ENCODE results near the gene ATP1B4.

The ATP1B4 gene

GRCh38 chrX:120377715-120378114, 15.8 kb downstream of the ATP1B4 start:
- Histone ChIP-seq H3K9ac (ENCODE audit: low read length) (no peak overlapping the region), H3K4me2 (ENCODE audit: low read depth, low read length, poor library complexity, severe bottlenecking) (no peak overlapping the region), H3K27me3 (ENCODE audit: low read length) (no peaks in the 10 kb centered on the region), H3K4me3 (ENCODE audit: insufficient read depth, low read length, poor library complexity, severe bottlenecking) (no peak overlapping the region), H3K27ac (ENCODE audit: low read depth, low read length) (no peak overlapping the region), H3K36me3 (ENCODE audit: low read length) (no peaks in the 10 kb centered on the region), H4K20me1 (ENCODE audit: low read depth, low read length) (no peaks in the 10 kb centered on the region), H3F3A (ENCODE audit: insufficient read depth) (no peaks in the 10 kb centered on the region), H3K9me2 (replicated peaks; ENCODE audit: insufficient read depth, low read length) (no peaks in the 10 kb centered on the region), H2AFZ (ENCODE audit: low read depth, low read length, severe bottlenecking) (no peak overlapping the region), H3K9me3 (ENCODE audit: insufficient read depth, low read length) (no peaks in the 10 kb centered on the region), H3K79me2 (ENCODE audit: insufficient read depth, low read length) (no peaks in the 10 kb centered on the region)
- TF ChIP-seq, protein P1, sequence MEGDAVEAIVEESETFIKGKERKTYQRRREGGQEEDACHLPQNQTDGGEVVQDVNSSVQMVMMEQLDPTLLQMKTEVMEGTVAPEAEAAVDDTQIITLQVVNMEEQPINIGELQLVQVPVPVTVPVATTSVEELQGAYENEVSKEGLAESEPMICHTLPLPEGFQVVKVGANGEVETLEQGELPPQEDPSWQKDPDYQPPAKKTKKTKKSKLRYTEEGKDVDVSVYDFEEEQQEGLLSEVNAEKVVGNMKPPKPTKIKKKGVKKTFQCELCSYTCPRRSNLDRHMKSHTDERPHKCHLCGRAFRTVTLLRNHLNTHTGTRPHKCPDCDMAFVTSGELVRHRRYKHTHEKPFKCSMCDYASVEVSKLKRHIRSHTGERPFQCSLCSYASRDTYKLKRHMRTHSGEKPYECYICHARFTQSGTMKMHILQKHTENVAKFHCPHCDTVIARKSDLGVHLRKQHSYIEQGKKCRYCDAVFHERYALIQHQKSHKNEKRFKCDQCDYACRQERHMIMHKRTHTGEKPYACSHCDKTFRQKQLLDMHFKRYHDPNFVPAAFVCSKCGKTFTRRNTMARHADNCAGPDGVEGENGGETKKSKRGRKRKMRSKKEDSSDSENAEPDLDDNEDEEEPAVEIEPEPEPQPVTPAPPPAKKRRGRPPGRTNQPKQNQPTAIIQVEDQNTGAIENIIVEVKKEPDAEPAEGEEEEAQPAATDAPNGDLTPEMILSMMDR (IDR thresholded peaks at IDR 0.05; ENCODE audit: insufficient read depth, low read length, poor library complexity, severe bottlenecking), result no peak
- TF ChIP-seq EZH2phosphoT487 (conservative IDR thresholded peaks at IDR 0.05; ENCODE audit: low read length), result no peak

GRCh38 chrX:120378570-120378969, 16.7 kb downstream of the ATP1B4 start:
- no peaks in the 10 kb centered on the region for H3K36me3 ChIP-seq (ENCODE audit: low read length)
- no peak overlapping the region for H3K9ac ChIP-seq (ENCODE audit: low read length)
- no peak overlapping the region for H2AFZ ChIP-seq (ENCODE audit: low read depth, low read length, severe bottlenecking)
- no peak overlapping the region for H3K4me3 ChIP-seq (ENCODE audit: insufficient read depth, low read length, poor library complexity, severe bottlenecking)
- H3F3A ChIP-seq (ENCODE audit: insufficient read depth), result no peaks in the 10 kb centered on the region
- TF ChIP-seq, protein P1 (IDR thresholded peaks at IDR 0.05; ENCODE audit: insufficient read depth, low read length, poor library complexity, severe bottlenecking), result no peak
- TF ChIP-seq EZH2phosphoT487 (conservative IDR thresholded peaks at IDR 0.05; ENCODE audit: low read length), result no peak
- H4K20me1 ChIP-seq (ENCODE audit: low read depth, low read length), result no peaks in the 10 kb centered on the region
- H3K9me2 ChIP-seq (replicated peaks; ENCODE audit: insufficient read depth, low read length), result no peaks in the 10 kb centered on the region
- no peak overlapping the region for H3K4me2 ChIP-seq (ENCODE audit: low read depth, low read length, poor library complexity, severe bottlenecking)
- no peak overlapping the region for H3K27ac ChIP-seq (ENCODE audit: low read depth, low read length)
- H3K9me3 ChIP-seq (ENCODE audit: insufficient read depth, low read length), result no peaks in the 10 kb centered on the region
- H3K79me2 ChIP-seq (ENCODE audit: insufficient read depth, low read length), result no peaks in the 10 kb centered on the region
- no peaks in the 10 kb centered on the region for H3K27me3 ChIP-seq (ENCODE audit: low read length)

DNA sequence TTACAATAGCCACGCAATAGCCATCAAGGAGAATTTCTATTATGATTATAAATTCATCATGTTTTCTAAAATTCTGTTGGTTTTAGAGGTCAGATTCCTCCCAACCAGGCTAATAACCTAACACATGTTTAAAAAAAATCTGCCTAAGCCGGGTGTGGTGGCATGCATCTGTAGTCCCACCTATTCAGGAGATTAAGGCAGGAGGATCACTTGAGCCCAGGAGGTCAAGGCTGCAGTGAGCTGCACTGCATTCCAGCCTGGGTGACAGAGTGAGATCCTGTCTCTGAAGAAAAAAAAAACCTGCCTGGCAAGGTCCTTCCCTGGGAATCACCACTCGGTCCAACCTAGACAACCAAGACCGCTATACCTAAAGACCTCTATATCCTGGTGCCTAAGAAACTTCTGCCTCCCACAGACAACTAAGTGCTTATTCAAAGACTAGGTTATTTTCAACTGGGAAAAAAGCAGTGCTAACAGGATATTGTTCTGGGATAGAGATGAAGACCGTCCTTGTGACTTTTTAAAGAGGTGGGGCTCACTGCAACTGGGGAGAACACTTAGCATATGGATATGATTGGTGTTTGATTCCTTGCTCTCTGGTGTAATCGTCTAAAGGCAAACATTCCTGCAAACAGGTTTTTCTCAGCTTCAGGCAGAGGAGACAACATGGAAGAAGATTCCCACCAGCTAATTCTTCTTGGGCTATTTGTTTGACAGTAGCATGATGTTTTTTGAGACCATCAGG, 18.2 kb downstream of the ATP1B4 start:
- Histone ChIP-seq H4K20me1 (ENCODE audit: low read depth, low read length) (no peaks in the 10 kb centered on the region), H3K36me3 (ENCODE audit: low read length) (no peaks in the 10 kb centered on the region), H3K4me2 (ENCODE audit: low read depth, low read length, poor library complexity, severe bottlenecking) (no peak overlapping the region), H3K4me3 (ENCODE audit: insufficient read depth, low read length, poor library complexity, severe bottlenecking) (no peak overlapping the region), H3K9me3 (ENCODE audit: insufficient read depth, low read length) (no peaks in the 10 kb centered on the region), H3K27ac (ENCODE audit: low read depth, low read length) (no peak overlapping the region), H2AFZ (ENCODE audit: low read depth, low read length, severe bottlenecking) (no peak overlapping the region), H3K27me3 (ENCODE audit: low read length) (no peaks in the 10 kb centered on the region), H3F3A (ENCODE audit: insufficient read depth) (no peaks in the 10 kb centered on the region), H3K79me2 (ENCODE audit: insufficient read depth, low read length) (no peaks in the 10 kb centered on the region), H3K9me2 (replicated peaks; ENCODE audit: insufficient read depth, low read length) (no peaks in the 10 kb centered on the region), H3K9ac (ENCODE audit: low read length) (no peak overlapping the region)
- TF ChIP-seq, protein P1 (IDR thresholded peaks at IDR 0.05; ENCODE audit: insufficient read depth, low read length, poor library complexity, severe bottlenecking), result no peak
- no peak for TF ChIP-seq EZH2phosphoT487 (conservative IDR thresholded peaks at IDR 0.05; ENCODE audit: low read length)

All from SU-DHL-6 (cell line).